ENCODE results near the gene ZNF639. TPM values are rescaled to one million over a fixed set of nuclear protein-coding genes. Genes with fewer than 3 reads are reported as not detected.
A peak's percentile ranks its signal among the peaks of the same experiment; 100 is the strongest.
"Not testable (repeated sequence)": the region's sequence is repeated elsewhere in the genome, so short reads cannot be mapped to it uniquely, and the experiment has no call there.

The ZNF639 gene
- polyA plus RNA-seq, 3 donors = 10.7 to 17.5 (median 14.5) TPM

DNA sequence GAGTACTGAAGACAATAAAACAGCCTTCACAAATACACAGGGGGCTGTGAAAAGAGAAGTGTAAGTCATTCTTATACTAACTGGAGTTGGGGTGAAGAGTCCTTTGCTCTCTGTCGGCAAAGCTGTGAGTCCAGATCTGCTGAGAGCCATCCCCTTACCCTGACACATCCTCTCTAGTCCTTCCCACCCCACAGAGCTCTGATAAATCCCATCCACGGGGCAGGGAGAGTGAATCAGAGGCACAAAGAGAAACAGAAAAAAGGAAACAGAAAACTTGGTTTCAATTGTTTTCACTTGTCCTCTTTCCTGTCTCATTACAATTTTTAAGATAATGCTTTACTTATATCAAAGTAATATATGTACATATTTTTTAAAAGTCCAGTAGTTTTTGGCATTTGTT lies 18.2 kb upstream of the ZNF639 start:
- no peak overlapping the region for H3K27ac ChIP-seq (ENCODE audit: low read depth, low read length)
- WGBS, 3 donors = 24 to 37% (median 30%) methylated on average over 2 of the region's 2 CpGs

DNA sequence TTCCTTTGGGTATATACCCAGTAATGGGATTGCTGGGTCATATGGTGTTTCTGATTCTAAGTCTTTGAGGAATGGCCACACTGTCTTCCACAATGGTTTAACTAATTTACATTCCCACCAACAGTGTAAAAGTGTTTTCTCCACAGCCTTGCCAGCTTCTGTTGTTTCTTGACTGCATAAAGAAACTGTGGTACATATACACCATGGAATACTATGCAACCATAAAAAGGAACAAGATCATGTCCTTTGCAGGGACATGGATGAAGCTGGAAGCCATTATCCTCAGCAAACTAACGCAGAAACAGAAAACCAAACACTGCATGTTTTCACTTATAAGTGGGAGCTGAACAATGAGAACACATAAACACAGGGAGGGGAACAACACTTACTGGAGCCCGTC lies 15.5 kb upstream of the ZNF639 start:
- 75 to 85% (median 85%) methylated on average over 2 of the region's 2 CpGs for WGBS, 3 donors
- H3K27ac ChIP-seq (ENCODE audit: low read depth, low read length) = not testable (repeated sequence)

DNA sequence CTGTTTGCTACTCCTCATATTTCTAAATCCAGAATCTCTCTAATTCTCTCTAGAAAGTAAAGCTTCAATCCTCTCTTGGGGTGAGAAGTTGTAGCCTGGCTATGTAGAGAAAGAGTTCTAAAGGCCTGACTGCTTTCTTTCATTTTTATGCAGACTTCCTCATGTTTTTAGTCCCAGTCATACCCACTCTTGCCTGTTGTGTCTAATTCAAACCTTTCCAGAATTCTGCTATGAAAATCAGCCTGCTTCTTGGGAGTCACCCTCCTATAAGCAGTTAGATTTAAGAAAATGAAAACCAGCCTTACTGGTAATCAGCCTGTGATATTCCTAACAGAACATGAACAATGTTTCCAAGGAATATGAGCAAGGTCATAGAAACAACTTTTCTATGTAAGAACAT lies 14.8 kb upstream of the ZNF639 start:
- H3K27ac ChIP-seq (ENCODE audit: low read depth, low read length) = no peak overlapping the region

DNA sequence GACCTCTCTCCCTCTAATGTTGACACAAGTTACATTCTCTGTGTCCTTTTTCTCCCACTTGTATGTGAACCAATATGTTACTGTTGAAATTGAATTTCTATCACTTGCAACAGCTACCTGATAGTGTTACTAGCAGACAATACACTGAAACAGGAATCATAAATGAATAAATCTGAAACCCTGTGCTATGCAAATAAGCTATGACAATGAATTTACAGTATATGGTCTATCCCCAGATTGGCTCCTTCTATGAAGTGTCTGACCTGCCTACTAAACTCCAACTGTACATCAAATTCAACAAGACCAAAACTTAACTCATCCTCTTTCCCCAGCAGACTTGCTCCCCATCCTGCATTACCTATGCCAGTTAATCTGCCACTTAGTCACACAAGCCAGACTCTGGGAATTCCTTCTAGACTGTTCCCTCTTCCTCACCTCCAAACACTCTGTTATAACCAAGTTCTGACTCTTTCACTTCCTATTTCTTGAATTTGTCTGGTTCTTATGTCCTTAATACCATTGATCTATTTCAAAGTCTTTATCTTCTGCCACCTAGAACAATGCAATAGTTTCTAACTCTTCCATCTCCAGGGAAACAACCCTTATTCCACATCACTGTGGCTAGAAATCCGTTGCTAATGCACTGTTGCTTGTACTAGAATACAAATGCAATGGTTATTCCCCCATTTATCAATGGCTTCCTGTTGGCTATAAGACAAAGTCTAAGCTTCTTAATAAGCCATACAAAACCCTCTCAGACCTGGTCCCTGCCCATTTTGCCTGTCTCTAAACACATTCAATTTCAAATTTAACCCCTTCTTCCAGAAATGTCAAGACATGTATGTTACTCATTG lies 13.4 kb upstream of the ZNF639 start:
- 44 to 61% (median 59%) methylated on average over 1 of the region's 1 CpG for WGBS, 3 donors
- no peak overlapping the region for H3K27ac ChIP-seq (ENCODE audit: low read depth, low read length)

DNA sequence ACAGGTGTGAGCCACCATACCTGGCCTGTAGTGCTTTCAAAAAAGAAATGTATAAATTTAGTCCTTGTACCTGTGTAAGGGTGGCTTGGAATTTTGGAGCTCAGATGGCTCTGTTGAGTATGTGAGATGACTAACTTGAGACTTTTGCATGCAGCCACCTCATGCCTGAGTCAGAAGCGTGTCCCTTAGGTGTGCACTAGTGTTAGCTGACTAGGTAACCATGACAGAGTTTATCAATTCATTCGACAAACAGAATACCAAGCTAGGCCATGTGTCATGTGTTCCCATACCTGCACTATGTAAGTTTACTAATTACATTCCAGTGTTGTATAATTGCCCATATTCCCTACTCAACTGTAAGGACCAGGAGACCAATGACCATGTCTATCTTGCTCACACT lies 4.0 kb upstream of the ZNF639 start:
- H3K27ac ChIP-seq (ENCODE audit: low read depth, low read length) = no peak overlapping the region
- 86 to 96% (median 89%) methylated on average over 2 of the region's 2 CpGs for WGBS, 3 donors

DNA sequence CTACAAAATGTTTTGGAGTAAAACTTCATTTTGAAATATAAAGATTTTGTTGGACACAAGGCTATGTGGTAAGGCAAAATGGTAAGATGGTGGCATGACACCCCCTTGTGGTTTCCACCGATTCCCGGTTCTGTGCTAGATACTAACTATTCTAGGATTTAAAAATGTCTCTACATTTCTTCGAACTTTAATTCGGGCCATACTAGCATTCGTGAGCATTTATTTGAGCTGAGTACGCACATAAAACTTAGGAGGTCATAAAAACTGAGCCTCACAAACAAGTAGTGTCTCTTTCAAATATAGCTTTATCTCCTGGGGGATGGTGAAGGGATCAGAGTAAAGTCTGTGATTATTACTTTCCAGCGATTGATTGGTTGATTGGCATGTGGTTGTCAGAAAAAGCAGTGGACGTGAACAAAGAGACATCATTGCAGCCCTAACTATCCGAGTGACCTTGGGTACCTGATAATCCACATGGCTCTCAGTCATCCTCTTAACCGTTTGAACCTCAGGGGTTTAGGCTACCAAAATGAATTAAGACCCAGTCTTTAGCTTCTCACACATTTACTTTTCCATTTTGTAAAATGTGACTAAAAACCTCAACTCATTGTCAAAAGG lies 1.1 kb upstream of the ZNF639 start:
- 20 to 32% (median 28%) methylated on average over 10 of the region's 10 CpGs for whole genome bisulfite sequencing, 3 donors
- no peak overlapping the region for H3K27ac ChIP-seq (ENCODE audit: low read depth, low read length)

DNA sequence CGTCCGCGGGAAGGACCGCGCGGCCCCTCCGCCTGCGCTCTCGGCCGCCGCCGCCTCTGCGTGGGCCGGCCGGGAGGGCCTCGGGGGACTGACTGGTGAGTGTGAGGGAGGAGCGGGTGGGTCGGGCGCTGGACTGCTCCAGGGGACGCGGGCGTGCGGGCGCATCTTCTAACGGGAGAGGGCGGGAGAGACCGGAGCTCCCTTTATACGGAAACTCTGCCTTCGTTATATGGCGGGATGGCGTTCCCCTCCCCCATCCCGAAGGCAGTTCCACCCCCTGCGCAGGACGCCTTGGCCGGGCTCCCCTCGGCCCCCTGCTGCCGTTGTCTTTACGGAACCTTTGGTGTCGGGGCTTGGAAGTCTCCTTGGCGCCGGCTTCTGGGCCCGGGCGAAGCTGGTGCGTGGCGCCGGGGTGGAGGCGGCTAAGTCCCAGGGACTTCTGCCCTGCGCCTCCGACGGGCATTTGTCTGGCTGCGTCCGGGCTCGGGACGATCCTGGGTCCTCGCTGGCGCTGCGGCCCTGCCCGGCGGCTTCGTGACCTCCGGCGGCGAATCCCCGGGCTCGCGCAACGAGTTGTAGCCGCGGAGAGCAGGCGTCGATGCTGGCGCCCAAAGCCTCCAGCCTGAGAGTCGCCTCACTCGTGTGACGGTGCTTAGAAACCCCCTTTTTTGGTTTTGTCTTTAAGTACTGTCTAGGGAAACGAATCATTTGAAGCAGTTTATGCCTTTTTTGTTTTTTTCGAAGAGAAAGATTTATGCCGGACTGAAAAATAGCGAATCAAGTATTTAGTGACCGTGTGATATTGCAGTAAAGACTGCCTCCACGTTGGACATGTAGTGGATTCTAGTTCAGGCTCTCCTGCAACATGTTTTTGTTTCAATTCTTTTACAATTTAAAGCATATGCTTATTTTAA lies 623 bp downstream of the ZNF639 start:
- 0% methylated on average over 68 to 81 of the region's 81 CpGs for WGBS, 3 donors
- H3K27ac ChIP-seq (ENCODE audit: low read depth, low read length) = peak overlapping the region; percentile 75

DNA sequence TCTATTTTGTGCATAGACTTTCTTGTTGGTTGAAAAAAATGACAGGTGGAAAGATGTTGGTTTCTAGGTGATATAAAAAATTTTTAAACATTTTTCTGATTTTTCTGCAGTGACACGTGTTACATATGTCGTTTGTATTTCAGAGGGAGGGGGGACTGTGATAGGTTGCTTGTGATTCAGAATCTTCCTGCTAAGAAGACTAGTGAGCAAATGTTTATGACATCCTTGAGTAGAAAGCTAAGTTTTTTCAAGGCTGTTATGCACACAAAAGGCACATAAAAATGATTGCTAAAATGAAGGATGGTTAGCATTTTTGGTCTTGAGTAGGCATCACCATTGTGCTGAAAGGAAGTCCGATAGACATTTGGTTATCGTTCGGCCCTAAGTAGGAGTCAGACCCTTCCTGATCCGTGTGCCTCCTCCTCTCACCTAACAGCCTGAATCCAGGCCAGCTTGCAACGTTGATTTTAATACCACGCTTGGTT lies 1.5 kb downstream of the ZNF639 start:
- no peak overlapping the region for H3K27ac ChIP-seq (ENCODE audit: low read depth, low read length)

DNA sequence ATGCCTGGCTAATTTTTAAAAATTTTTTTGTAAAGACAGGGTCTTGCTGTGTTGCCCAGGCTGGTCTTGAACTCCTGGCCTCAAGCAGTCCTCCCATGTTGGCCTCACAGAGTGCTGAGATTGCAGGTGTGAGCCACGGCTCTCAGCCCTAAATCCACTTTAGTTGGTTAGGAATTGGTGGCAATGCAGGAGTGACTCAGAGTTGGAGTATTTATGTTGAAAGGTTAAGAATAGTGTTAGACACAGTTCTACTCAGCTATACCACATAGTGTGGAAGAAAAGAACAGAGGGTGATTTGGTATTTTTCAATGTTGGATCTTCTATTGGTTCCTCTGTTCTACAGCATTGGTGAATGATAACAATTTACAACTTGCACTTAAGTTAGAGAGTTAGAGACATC lies 7.6 kb downstream of the ZNF639 start:
- no peak overlapping the region for H3K27ac ChIP-seq (ENCODE audit: low read depth, low read length)
- 82 to 96% (median 91%) methylated on average over 1 of the region's 1 CpG for WGBS, 3 donors

More for the DNA sequence above, 1.5 kb downstream of the ZNF639 start:
- WGBS, 3 donors = 2 to 5% (median 3%) methylated on average over 8 of the region's 8 CpGs

DNA sequence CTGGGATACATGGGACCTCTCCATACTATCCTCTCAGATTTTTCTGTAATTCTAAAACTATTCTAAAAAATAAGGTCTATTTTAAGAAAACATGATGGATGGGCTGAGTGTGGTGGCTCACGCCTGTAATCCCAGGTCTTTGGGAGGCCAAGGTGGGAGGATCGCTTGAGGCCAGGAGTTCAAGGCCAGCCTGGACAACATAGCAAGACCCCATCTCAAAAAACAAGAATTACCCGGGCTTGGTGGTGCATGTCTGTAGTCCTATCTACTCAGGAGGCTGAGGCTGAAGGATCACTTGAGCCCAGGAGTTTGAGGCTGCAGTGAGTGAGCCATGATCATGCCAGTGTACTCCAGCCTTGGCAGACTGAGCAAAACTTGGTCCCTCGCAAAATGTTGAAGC lies 9.4 kb downstream of the ZNF639 start:
- 97 to 98% (median 98%) methylated on average over 4 of the region's 4 CpGs for WGBS, 3 donors

DNA sequence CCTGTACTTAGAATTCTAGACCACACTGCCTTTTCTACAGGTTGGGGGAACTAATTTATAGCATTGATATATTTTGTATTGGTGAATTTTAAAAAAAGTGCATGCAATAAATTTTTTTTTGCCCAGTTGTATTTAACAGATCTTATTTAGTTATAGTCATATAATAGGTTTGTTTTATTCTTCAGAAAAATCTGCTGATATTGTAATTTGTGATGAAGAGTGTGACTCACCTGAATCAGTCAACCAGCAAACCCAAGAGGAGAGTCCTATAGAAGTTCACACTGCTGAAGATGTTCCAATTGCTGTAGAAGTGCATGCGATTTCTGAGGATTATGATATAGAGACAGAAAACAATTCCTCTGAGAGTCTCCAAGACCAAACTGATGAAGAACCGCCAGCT lies 10.3 kb downstream of the ZNF639 start:
- WGBS, 3 donors = 93 to 94% (median 94%) methylated on average over 2 of the region's 2 CpGs
- H3K27ac ChIP-seq (ENCODE audit: low read depth, low read length) = no peak overlapping the region

More for the DNA sequence above, 9.4 kb downstream of the ZNF639 start:
- no peak overlapping the region for H3K27ac ChIP-seq (ENCODE audit: low read depth, low read length)

DNA sequence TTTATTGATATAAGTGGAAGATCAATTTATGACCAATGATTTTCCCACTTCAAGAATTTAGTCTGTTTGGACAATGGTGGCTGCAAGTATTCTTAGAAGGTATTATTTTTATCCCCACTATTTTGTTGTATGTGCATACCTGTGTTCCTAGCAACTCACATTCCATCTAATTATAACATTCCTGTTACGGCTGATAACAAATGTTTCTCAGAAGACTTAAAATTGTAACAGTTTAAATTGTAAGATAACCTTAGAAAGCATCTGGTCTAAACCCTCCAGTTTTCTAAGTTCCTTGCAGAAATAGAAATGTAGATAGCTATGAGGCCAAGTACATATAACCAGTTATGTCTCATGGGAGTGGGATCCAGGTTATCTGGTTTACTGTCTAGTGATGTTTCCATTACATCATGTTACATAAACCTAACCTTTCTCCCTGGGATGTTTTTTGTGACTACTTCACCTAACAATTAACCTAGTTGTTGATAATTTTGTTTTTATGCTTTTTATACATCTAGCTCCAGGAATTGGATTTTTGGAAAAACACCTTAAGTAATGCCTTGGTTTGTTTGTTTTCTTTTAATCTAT lies 13.6 kb downstream of the ZNF639 start:
- 37 to 49% (median 44%) methylated on average over 1 of the region's 1 CpG for WGBS, 3 donors
- H3K27ac ChIP-seq (ENCODE audit: low read depth, low read length) = no peak overlapping the region

DNA sequence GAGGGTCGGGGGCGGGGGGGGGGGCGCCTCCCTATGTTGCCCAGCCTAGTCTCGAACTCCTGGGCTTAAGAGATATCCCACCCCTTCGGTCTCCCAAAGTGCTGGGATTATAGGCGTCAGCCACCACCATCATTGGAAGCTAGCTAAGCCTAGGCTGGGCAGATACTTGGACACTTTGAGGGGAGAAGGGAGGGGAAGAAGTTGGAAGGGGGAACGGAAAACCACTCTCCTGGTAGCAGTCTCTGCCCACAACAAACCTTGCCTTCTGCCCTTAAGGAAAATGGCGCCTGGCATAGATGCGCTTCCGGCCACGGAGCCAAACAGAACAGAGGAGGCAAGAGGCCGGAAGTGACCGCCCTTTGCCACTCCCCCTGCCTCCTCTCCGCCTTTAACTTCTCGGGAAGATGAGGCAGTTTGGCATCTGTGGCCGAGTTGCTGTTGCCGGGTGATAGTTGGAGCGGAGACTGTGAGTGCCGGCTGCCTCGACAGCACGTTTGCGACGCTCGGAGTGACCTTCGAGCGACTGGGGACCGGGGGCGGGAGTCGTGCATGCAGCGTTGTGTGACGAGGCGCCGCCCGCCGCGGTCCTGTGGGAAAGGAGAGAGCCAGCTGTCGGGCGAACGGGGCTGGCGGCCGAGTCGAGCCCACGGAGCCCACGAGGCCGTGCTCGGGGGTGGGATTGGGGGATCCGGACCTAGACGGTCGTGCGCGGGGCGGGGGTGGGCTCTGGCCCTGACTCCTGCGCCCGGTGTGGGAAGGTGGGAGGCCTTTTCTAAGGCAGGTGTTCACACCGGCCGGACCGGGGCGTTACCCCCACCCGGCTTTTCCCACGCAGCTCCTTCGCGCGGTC lies 24.7 kb downstream of the ZNF639 start, which contains the start of gene MFN1:
Gene MFN1 (plus strand): TSS at position 365 of the 850 bp plus-strand sequence. CDS start 1,143 bp downstream, outside the sequence.
- 0 to 1% (median 0%) methylated on average over 50 to 63 of the region's 63 CpGs for WGBS, 3 donors

DNA sequence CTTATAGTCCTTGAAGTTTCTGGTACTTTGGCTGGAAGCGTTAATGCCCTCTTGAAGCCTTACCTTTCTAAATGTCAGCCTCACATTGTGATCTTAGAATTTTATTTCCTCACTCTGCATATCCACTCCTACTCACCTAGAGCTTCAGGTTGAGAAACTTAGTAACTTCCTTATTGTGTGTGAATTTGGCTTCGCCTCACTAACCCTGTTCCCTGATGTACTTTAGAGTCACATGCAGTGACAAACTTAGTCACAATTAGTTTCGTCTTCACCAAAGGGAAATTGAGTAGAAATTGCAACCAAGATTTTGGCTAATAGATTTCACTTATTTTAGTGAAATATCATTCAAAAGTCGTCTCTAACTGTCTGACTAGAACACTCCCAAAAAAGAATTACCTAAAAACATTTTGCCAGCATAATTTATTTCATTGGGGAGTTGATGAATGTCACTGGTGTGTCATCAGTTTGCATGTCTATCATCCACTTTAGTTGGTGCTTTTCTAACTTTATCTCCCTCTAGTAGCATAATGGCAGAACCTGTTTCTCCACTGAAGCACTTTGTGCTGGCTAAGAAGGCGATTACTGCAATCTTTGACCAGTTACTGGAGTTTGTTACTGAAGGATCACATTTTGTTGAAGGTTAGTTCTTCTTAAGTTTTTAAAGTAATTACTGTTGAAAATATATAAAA lies 25.6 kb downstream of the ZNF639 start:
- 14 to 35% (median 28%) methylated on average over 5 of the region's 5 CpGs for WGBS, 3 donors
- H3K27ac ChIP-seq (ENCODE audit: low read depth, low read length) = no peak overlapping the region

More for the DNA sequence above, 24.7 kb downstream of the ZNF639 start, which contains the start of gene MFN1:
- H3K27ac ChIP-seq (ENCODE audit: low read depth, low read length) = peak within 1 kb of the TSS; percentile 68

DNA sequence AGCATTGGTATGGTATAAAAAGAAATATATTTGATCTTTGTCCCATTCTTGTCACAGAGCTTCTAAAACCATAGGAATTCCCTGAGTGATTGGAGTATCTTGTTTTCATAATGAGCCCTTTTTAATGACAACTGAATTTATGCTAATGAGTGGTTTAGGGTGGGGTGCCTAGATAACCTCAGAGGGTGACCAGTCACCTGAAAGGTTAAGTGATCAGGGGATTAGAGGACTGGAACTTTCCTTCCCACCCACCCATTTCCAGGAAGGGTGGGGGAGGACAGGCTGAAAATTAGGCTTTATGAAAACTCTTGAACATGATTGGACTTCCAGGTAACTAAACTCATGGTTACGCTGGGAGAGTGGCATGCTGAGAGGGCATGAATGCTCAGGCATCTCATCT lies 33.2 kb downstream of the ZNF639 start:
- H3K27ac ChIP-seq (ENCODE audit: low read depth, low read length) = no peak overlapping the region
- WGBS, 3 donors = 95 to 100% (median 98%) methylated on average over 1 of the region's 1 CpG

DNA sequence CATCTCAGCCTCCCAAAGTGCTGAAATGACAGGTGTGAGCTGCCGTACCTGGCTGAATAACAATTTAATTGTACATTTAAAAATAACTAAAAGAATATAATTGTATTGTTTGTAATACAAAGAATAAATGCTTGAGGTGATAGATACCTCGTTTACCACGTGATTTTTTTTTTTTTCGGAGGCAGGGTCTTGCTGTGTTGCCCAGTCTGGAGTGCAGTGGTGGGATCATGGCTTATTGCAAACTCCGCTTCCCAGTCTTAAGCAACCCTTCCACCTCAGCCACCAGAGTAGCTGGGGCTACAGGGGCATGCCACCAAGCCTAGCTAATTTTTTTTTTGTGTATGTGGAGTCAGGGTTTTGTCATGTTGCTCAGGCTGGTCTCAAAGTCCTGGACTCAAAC lies 40.5 kb downstream of the ZNF639 start:
- WGBS, 3 donors = 97 to 98% (median 98%) methylated on average over 5 of the region's 5 CpGs
- H3K27ac ChIP-seq (ENCODE audit: low read depth, low read length) = no peak overlapping the region

DNA sequence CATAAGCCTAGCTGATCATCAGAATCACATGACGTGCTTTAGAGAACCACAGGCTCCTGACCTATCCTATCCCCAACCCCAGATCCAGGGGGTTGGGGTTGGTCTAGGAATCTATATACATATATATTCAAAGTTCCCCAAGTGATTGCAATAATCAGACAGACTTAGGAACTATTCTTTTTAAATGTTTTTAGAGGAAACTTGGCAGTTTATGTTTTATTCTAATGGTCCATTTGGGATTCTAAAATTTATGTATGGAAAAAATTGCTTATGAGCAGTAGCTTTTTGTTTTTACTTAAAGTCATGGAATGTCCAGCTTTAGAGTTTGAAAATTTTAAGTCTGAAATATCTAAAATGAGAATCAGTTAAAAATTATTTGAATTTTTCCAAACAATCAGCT lies 46.8 kb downstream of the ZNF639 start:
- no peak overlapping the region for H3K27ac ChIP-seq (ENCODE audit: low read depth, low read length)
- WGBS, 3 donors = 93 to 96% (median 95%) methylated on average over 1 of the region's 1 CpG

All from adipose tissue (tissue), 3 donors.